ENCODE data around the gene ACTG2.
"Not testable (repeated sequence)": the region's sequence is repeated elsewhere in the genome, so short reads cannot be mapped to it uniquely, and the experiment has no call there.

The ACTG2 gene

GRCh38 chr2:73893764-73894474, 1.1 kb downstream of the ACTG2 start:
- DNase-seq (ENCODE audit: low spot score) = no peak

GRCh38 chr2:73894475-73894850, 1.7 kb downstream of the ACTG2 start:
- no peak for DNase-seq (ENCODE audit: low spot score)

GRCh38 chr2:73894877-73895276, 2.1 kb downstream of the ACTG2 start:
- DNase-seq (ENCODE audit: low spot score) = no peak

GRCh38 chr2:73895473-73895872, 2.7 kb downstream of the ACTG2 start:
- no peak for DNase-seq (ENCODE audit: low spot score)

- DNase-seq (ENCODE audit: low spot score) = no peak
These were observed 3.8 kb downstream of the ACTG2 start for GRCh38 chr2:73896362-73897239.

GRCh38 chr2:73897240-73897583, 4.4 kb downstream of the ACTG2 start:
- no peak for DNase-seq (ENCODE audit: low spot score)

GRCh38 chr2:73897934-73898333, 5.1 kb downstream of the ACTG2 start:
- no peak for DNase-seq (ENCODE audit: low spot score)

GRCh38 chr2:73899801-73900336, 7.1 kb downstream of the ACTG2 start:
- no peak for DNase-seq (ENCODE audit: low spot score)

GRCh38 chr2:73901143-73901542, 8.3 kb downstream of the ACTG2 start:
- DNase-seq (ENCODE audit: low spot score) = no peak

- DNase-seq (ENCODE audit: low spot score) = no peak
These were observed 9.5 kb downstream of the ACTG2 start for GRCh38 chr2:73902284-73902683.

GRCh38 chr2:73903313-73903712, 10.5 kb downstream of the ACTG2 start:
- no peak for DNase-seq (ENCODE audit: low spot score)

- not testable (repeated sequence) for DNase-seq (ENCODE audit: low spot score)
These were observed 11.3 kb downstream of the ACTG2 start for GRCh38 chr2:73903949-73904613.

- no peak for DNase-seq (ENCODE audit: low spot score)
These were observed 12.1 kb downstream of the ACTG2 start for GRCh38 chr2:73904952-73905351.

- no peak for DNase-seq (ENCODE audit: low spot score)
These were observed 14.2 kb downstream of the ACTG2 start for GRCh38 chr2:73906847-73907505.

- peak; percentile 71 for DNase-seq (ENCODE audit: low spot score)
These were observed 15.1 kb downstream of the ACTG2 start for GRCh38 chr2:73907840-73908452.

GRCh38 chr2:73908689-73909652, 16.2 kb downstream of the ACTG2 start:
- no peak for DNase-seq (ENCODE audit: low spot score)

GRCh38 chr2:73910873-73911547, 18.2 kb downstream of the ACTG2 start:
- DNase-seq (ENCODE audit: low spot score) = no peak

- no peak for DNase-seq (ENCODE audit: low spot score)
These were observed 18.9 kb downstream of the ACTG2 start for GRCh38 chr2:73911548-73912208.

- no peak for DNase-seq (ENCODE audit: low spot score)
These were observed 20.7 kb downstream of the ACTG2 start for GRCh38 chr2:73913414-73914054.
